Hepatocyte (in vitro differentiated cells): ENCODE results near the gene PIAS4. TPM values are rescaled to one million over a fixed set of nuclear protein-coding genes. Genes with fewer than 3 reads are reported as not detected.

Experiments
- DNase-seq: peaks from one replicate; pipeline ENCODE4 v3.0.0-alpha.2; 2016; ENCODE audit warnings: low spot score
- H2AFZ ChIP-seq: fragments of 200-600 bp; sonication (generic); 2 replicates; pipeline ENCODE4 v1.6.0; 2016; ENCODE audit warnings: antibody characterized with exemption, mild to moderate bottlenecking
- H3K27ac ChIP-seq: fragments of 200-600 bp; sonication (generic); 2 replicates; pipeline ENCODE4 v1.5.1; 2016; ENCODE audit warnings: mild to moderate bottlenecking
- H3K27me3 ChIP-seq: fragments of 200-600 bp; sonication (generic); 2 replicates; pipeline ENCODE4 v1.6.1; 2016
- H3K36me3 ChIP-seq: fragments of 200-600 bp; sonication (generic); replicated peaks from 2 replicates; pipeline ENCODE4 v1.5.1; 2016; ENCODE audit warnings: low read depth; ENCODE audit not compliant: insufficient read depth
- H3K4me1 ChIP-seq: fragments of 200-600 bp; sonication (generic); 2 replicates; pipeline ENCODE4 v1.5.1; 2016; ENCODE audit warnings: mild to moderate bottlenecking, moderate library complexity; ENCODE audit not compliant: insufficient read depth
- H3K4me2 ChIP-seq: fragments of 200-600 bp; sonication (generic); 2 replicates; pipeline ENCODE4 v1.6.0; 2016
- H3K4me3 ChIP-seq: fragments of 200-600 bp; sonication (generic); 2 replicates; pipeline ENCODE4 v1.5.1; 2016; ENCODE audit warnings: mild to moderate bottlenecking
- H3K79me2 ChIP-seq: fragments of 200-600 bp; sonication (generic); 2 replicates; pipeline ENCODE4 v1.6.0; 2017; ENCODE audit warnings: mild to moderate bottlenecking
- H3K9me2 ChIP-seq: fragments of 200-600 bp; sonication (generic); replicated peaks from 2 replicates; pipeline ENCODE4 v1.6.0; 2017; ENCODE audit warnings: mild to moderate bottlenecking; ENCODE audit not compliant: insufficient read depth
- H3K9me3 ChIP-seq: fragments of 200-600 bp; sonication (generic); 2 replicates; pipeline ENCODE4 v1.5.1; 2016; ENCODE audit warnings: low read depth, mild to moderate bottlenecking
- H4K20me1 ChIP-seq: fragments of 200-600 bp; sonication (generic); 2 replicates; pipeline ENCODE4 v1.6.0; 2016; ENCODE audit warnings: mild to moderate bottlenecking; ENCODE audit not compliant: insufficient read depth, poor library complexity, severe bottlenecking
- CTCF ChIP-seq: fragments of 200-600 bp; sonication (generic); IDR thresholded peaks from 2 replicates; pipeline ENCODE4 v1.5.1; 2016; ENCODE audit warnings: antibody characterized with exemption, mild to moderate bottlenecking; ENCODE audit not compliant: poor library complexity
- EZH2 ChIP-seq: fragments of 200-600 bp; sonication (generic); IDR thresholded peaks from 2 replicates; pipeline ENCODE4 v1.6.1; 2016; ENCODE audit warnings: antibody characterized with exemption, mild to moderate bottlenecking, borderline replicate concordance
- EZH2phosphoT487 ChIP-seq: fragments of 200-600 bp; sonication (generic); IDR thresholded peaks from one replicate; pipeline ENCODE4 v1.6.1; 2018; ENCODE audit warnings: antibody characterized with exemption, mild to moderate bottlenecking, low read depth, moderate library complexity; ENCODE audit not compliant: unreplicated experiment, severe bottlenecking
- WGBS: methylation state at CpG from one replicate; pipeline ENCODE4 v1.1.6; 2016; ENCODE audit warnings: low lambda C conversion rate; ENCODE audit errors: missing lambda C conversion rate; 5-methylcytosine and 5-hydroxymethylcytosine counted together
- polyA plus RNA-seq: library from polyadenylated mRNA; unstranded; fragments of >200 nt; fragmentation: Nextera tagmentation; extraction: Ambion mirVana; gene quantifications from 2 replicates; pipeline ENCODE4 v1.2.1, GENCODE V29; 2016
- total RNA-seq: library from RNA; depleted of rRNA; stranded (reverse); fragments of >200 nt; gene quantifications from 2 replicates; pipeline ENCODE4 v1.2.3, GENCODE V29; 2014

PIAS4 gene
- total and polyA plus RNA-seq, 2 experiments from 2014 or later, result 15.0 to 16.7 TPM

DNA sequence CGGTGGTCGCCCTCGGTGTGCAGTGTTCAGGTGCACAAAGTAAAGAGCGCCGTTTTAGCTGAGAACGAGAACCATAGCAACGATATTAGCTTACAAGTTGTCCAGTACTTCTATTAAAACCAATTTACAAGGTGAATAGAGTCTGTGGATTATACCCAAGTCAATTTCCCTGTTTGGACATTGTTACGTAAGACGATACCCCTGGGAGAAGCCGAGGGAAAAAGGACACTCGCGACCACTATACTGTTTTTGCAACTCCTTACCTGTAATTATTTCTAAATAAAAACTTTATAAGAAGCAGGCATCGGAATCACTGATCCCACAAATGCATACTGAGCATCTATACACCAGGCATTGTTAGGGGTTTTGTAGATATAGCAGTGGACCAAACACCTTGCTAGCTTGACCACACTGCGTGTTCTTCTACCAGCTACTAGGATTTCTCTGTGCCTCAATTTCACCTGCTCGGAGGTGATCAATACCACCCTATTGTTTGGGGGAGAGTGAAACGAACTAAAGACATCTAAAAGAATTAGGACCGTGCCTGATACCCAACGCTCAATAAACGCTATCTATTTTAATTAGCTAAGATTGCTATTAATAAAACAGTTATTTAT lies 21.8 kb upstream of the PIAS4 start:
- WGBS, result 7% methylated on average over 19 of the region's 19 CpGs
- H3K9me2 ChIP-seq, result no peaks in the 10 kb centered on the region
- H3K4me3 ChIP-seq, result peak overlapping the region; percentile 35
- TF ChIP-seq EZH2 (no peak), EZH2phosphoT487 (no peak), CTCF (no peak)
- H3K27ac ChIP-seq, result no peak overlapping the region
- peaks cover 45% of the 10 kb centered on the region for H3K79me2 ChIP-seq
- DNase-seq, result no peak
- no peaks in the 10 kb centered on the region for H3K9me3 ChIP-seq
- no peaks in the 10 kb centered on the region for H3K27me3 ChIP-seq
- no peaks in the 10 kb centered on the region for H3K36me3 ChIP-seq
- H4K20me1 ChIP-seq, result peaks cover 44% of the 10 kb centered on the region
- peak overlapping the region; percentile 96 for H3K4me2 ChIP-seq
- peak overlapping the region; percentile 13 for H2AFZ ChIP-seq
- peaks cover 23% of the 10 kb centered on the region for H3K4me1 ChIP-seq

DNA sequence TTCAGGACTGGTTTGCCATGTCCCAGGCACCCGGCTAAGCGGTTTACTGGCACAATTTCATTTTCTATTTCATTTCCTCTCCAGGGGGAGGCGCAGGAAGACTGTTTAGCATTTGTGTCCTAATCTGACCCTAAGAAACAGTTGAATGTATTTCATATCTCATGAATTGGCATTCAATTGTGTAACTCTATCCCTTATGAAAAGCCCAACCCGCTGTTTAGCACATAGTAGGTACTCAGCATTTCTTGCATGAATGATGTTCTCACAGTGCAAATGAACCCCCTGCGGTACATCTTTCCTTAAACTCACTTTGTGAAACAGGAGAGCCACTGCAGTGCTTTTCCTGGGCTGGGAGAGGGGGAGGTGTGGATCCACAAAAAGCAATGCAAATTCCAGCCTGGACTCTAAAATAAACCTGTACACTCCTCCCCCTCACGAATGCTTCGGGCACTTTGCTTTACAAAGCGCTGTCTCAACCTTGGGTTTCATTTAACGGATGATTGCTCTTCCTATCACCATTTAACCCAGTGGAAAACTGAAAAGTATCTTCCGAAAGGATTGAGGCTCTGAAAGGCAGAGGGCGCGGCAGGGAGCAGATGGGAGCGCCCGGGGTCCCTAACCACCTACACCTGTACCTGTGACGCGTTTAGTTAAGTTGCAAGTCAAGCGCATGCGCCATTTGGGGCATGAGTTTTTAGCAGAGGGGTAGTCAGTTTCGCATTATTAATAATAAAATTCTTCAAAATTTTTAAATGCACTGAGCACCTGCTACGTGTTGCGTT lies 21.1 kb upstream of the PIAS4 start:
- H3K36me3 ChIP-seq, result no peaks in the 10 kb centered on the region
- H4K20me1 ChIP-seq, result peaks cover 37% of the 10 kb centered on the region
- TF ChIP-seq CTCF, result peak; percentile 69
- no peak for TF ChIP-seq EZH2phosphoT487
- DNase-seq, result peak; percentile 85
- peaks cover 23% of the 10 kb centered on the region for H3K4me1 ChIP-seq
- peak overlapping the region; percentile 96 for H3K4me2 ChIP-seq
- H3K27ac ChIP-seq, result no peak overlapping the region
- H2AFZ ChIP-seq, result no peak overlapping the region
- 3% methylated on average over 21 of the region's 21 CpGs for WGBS
- no peaks in the 10 kb centered on the region for H3K9me3 ChIP-seq
- no peaks in the 10 kb centered on the region for H3K9me2 ChIP-seq
- H3K27me3 ChIP-seq, result no peaks in the 10 kb centered on the region
- peaks cover 38% of the 10 kb centered on the region for H3K79me2 ChIP-seq
- peak overlapping the region; percentile 3 for H3K4me3 ChIP-seq

DNA sequence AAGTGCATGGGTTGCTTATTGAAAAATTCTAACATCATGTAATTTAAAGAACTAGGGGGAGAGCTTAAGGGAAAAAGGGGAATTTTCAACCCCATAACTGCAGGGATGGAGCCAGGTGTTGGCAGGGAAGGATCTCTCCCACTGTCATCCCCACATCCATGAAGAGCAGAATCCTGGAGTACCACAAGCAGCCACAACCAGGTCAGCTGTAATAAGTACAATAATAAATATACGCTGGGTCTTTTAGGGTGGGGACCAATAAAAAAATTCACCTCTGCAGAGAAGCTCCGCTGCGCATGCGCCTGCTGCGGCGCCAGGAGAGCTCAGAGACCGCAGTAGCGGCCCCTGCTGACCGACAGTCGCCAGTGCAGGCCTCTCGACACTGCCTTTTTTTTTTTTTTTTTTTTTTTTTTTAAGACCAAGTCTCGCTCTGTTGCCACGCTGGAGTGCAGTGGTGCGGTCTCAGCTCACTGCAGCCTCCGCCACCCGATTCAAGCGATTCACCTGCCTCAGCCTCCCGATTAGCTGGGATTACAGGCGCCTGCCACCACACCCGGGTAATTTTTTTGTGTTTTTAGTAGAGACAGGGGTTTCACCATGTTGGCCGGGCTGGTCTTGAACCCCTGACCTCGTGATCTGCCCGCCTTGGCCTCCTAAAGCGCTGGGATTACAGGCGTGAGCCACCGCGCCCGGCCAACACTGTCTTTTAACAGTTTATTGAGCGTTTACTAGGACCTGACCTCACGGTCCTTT lies 19.7 kb upstream of the PIAS4 start:
- H3K9me2 ChIP-seq, result no peaks in the 10 kb centered on the region
- peak; percentile 69 for TF ChIP-seq CTCF
- TF ChIP-seq EZH2, result no peak
- TF ChIP-seq EZH2phosphoT487, result no peak
- no peaks in the 10 kb centered on the region for H3K27me3 ChIP-seq
- H3K4me1 ChIP-seq, result peaks cover 23% of the 10 kb centered on the region
- no peaks in the 10 kb centered on the region for H3K36me3 ChIP-seq
- peaks cover 24% of the 10 kb centered on the region for H4K20me1 ChIP-seq
- H3K4me3 ChIP-seq, result no peak overlapping the region
- WGBS, result 12% methylated on average over 30 of the region's 30 CpGs
- H3K9me3 ChIP-seq, result no peaks in the 10 kb centered on the region
- H3K4me2 ChIP-seq, result peak overlapping the region; percentile 96
- no peak overlapping the region for H3K27ac ChIP-seq
- peaks cover 24% of the 10 kb centered on the region for H3K79me2 ChIP-seq
- H2AFZ ChIP-seq, result peak overlapping the region; percentile 95
- peak; percentile 94 for DNase-seq
